HG03442 (cell line): ENCODE measurements around the gene PTRH1.

Experiments used
- ATAC-seq: cut with Tn5 transposase; IDR thresholded peaks from one replicate; pipeline ENCODE4 v1.9.1; 2021; ENCODE audit warnings: mild to moderate bottlenecking, moderate library complexity; ENCODE audit not compliant: unreplicated experiment

The PTRH1 gene

GRCh38 chr9:127721391-127721821 is 5.9 kb upstream of the PTRH1 start:
- ATAC-seq = no peak

GRCh38 chr9:127720865-127721227 is 5.4 kb upstream of the PTRH1 start:
- ATAC-seq = no peak

- no peak for ATAC-seq
These were observed 4.8 kb upstream of the PTRH1 start for GRCh38 chr9:127720031-127720864.

- no peak for ATAC-seq
These were observed 2.3 kb upstream of the PTRH1 start for GRCh38 chr9:127717766-127718165.

GRCh38 chr9:127716412-127716811 is 949 bp upstream of the PTRH1 start:
- no peak for ATAC-seq

- ATAC-seq = no peak
These were observed 453 bp downstream of the PTRH1 start for GRCh38 chr9:127714951-127715469.

GRCh38 chr9:127714020-127714750 is 1.3 kb downstream of the PTRH1 start:
- no peak for ATAC-seq

GRCh38 chr9:127712867-127713266 is 2.6 kb downstream of the PTRH1 start:
- no peak for ATAC-seq

- ATAC-seq = no peak
These were observed 3.1 kb downstream of the PTRH1 start for GRCh38 chr9:127712371-127712770.

- ATAC-seq = no peak
These were observed 3.6 kb downstream of the PTRH1 start for GRCh38 chr9:127711831-127712274.

- ATAC-seq = no peak
These were observed 4.2 kb downstream of the PTRH1 start for GRCh38 chr9:127711226-127711701.

GRCh38 chr9:127710204-127710783 is 5.2 kb downstream of the PTRH1 start:
- ATAC-seq = no peak

GRCh38 chr9:127708952-127709587 is 6.4 kb downstream of the PTRH1 start:
- no peak for ATAC-seq

GRCh38 chr9:127707766-127708165 is 7.7 kb downstream of the PTRH1 start:
- ATAC-seq = no peak

- no peak for ATAC-seq
These were observed 8.6 kb downstream of the PTRH1 start, which contains the start of gene CFAP157 for GRCh38 chr9:127706836-127707241. TSS of gene CFAP157 (plus strand) at chr9:127706988. CDS start at chr9:127707032, 44 bp downstream.

GRCh38 chr9:127705577-127706379 is 9.7 kb downstream of the PTRH1 start:
- no peak for ATAC-seq

- no peak for ATAC-seq
These were observed 12.0 kb downstream of the PTRH1 start for GRCh38 chr9:127703289-127703946.

- ATAC-seq = no peak
These were observed 14.7 kb downstream of the PTRH1 start for GRCh38 chr9:127700594-127701255.

- no peak for ATAC-seq
These were observed 15.3 kb downstream of the PTRH1 start for GRCh38 chr9:127700140-127700539.
